Gastroesophageal sphincter (tissue), 4 donors: ENCODE measurements around the gene RAD51B. TPM values are rescaled to one million over a fixed set of nuclear protein-coding genes. Genes with fewer than 3 reads are reported as not detected.
A peak's percentile ranks its signal among the peaks of the same experiment; 100 is the strongest.
"Not testable (repeated sequence)": the region's sequence is repeated elsewhere in the genome, so short reads cannot be mapped to it uniquely, and the experiment has no call there.

ENCODE experiments used
- ATAC-seq: fragments of 150-250 bp; one replicate; pipeline ENCODE4 v1.9.1; 2016; ENCODE audit warnings: mild to moderate bottlenecking, moderate library complexity
- H3K27ac ChIP-seq, 4 donors: fragments of 200-600 bp; sonication (generic) in 3 of 4; 1 replicate in 3 of 4; 2 replicates in 1 of 4; pipeline ENCODE4 v1.5.1; 2016 to 2019
- H3K27me3 ChIP-seq: fragments of 200-600 bp; sonication (generic); one replicate; pipeline ENCODE4 v1.5.1; 2019
- H3K36me3 ChIP-seq, 2 donors: fragments of 200-600 bp; sonication (generic); one replicate each; pipeline ENCODE4 v1.5.1; 2019; ENCODE audit warnings: control low read depth in 1 of 2
- H3K4me1 ChIP-seq, 3 donors: fragments of 200-600 bp; sonication (generic); 1 replicate in 2 of 3; 2 replicates in 1 of 3; pipeline ENCODE4 v1.5.1; 2016 to 2019; ENCODE audit warnings: control low read depth in 2 of 3
- H3K4me3 ChIP-seq, 2 donors: fragments of 200-600 bp; sonication (generic); one replicate each; pipeline ENCODE4 v1.5.1; 2019; ENCODE audit warnings: mild to moderate bottlenecking in 1 of 2, moderate library complexity in 1 of 2
- H3K9me3 ChIP-seq, 3 donors: fragments of 200-600 bp; sonication (generic); one replicate each; pipeline ENCODE4 v1.5.1; 2017 to 2019; ENCODE audit warnings: control low read depth in 2 of 3
- EP300 ChIP-seq: sonication (generic); formaldehyde crosslinking; IDR thresholded peaks from one replicate; pipeline ENCODE4 v1.6.1; 2017; ENCODE audit warnings: antibody characterized with exemption, mild to moderate bottlenecking
- POLR2A ChIP-seq, 2 donors: fragments of 450-650 bp; IDR thresholded peaks; one replicate each; pipeline ENCODE4 v1.6.1; 2017; ENCODE audit warnings: antibody characterized with exemption in 2 of 2, mild to moderate bottlenecking in 2 of 2, moderate library complexity in 1 of 2
- POLR2AphosphoS5 ChIP-seq: sonication (generic); formaldehyde crosslinking; IDR thresholded peaks from one replicate; pipeline ENCODE4 v1.6.1; 2017; ENCODE audit warnings: antibody characterized with exemption
- WGBS, 2 donors: methylation state at CpG; one replicate each; pipeline ENCODE4 v1.1.5; 2018; ENCODE audit warnings: low coverage in 1 of 2; 5-methylcytosine and 5-hydroxymethylcytosine counted together
- total RNA-seq, 4 donors: library from RNA; depleted of rRNA; stranded (reverse); fragments of >200 nt; gene quantifications; one replicate each; pipeline ENCODE4 v1.1.0, GENCODE V29; 2016
- TF ChIP-seq, protein P1 (sequence below), 4 experiments: fragments of 200-600 bp in 2 of 4; fragments of 450-650 bp in 2 of 4; sonication (generic) in 1 of 4; IDR thresholded peaks; one replicate each; pipeline ENCODE4 v1.5.1; 2017 to 2019; ENCODE audit warnings: antibody characterized with exemption in 4 of 4, mild to moderate bottlenecking in 2 of 4, moderate library complexity in 2 of 4

Gene RAD51B
- total RNA-seq, 4 donors from 2014 or later, result 5.1 to 7.0 (median 6.0) TPM

DNA sequence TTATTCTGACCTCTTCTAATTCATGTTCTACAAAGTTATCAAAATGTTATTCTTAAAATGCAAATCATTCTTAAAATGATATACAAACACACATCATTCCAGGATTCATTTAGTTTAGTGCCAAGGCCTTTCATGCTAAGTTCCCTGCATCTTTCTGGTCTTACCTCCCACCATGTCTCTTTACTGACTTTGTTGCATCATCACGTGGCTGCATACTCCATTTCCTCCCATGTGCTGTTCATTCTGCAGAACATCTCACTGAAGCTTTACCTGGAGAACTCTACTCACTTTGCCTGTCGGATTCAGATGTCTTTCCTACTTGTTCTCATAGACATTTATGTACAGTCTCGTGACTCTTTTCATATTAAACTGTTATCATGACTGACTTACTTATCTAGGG is 278.1 kb downstream of the RAD51B start:
- H3K27ac ChIP-seq, result no peak overlapping the region
- no peaks in the 10 kb centered on the region for H3K27me3 ChIP-seq
- no peak overlapping the region for H3K4me3 ChIP-seq
- no peaks in the 10 kb centered on the region for H3K36me3 ChIP-seq
- ATAC-seq, result no peak
- WGBS, 2 donors, result 88 to 100% methylated on average over 1 to 3 of the region's 3 CpGs
- TF ChIP-seq POLR2AphosphoS5, result no peak
- no peak for TF ChIP-seq EP300
- TF ChIP-seq POLR2A (IDR thresholded peaks at IDR 0.05), result no peak
- TF ChIP-seq, protein P1, sequence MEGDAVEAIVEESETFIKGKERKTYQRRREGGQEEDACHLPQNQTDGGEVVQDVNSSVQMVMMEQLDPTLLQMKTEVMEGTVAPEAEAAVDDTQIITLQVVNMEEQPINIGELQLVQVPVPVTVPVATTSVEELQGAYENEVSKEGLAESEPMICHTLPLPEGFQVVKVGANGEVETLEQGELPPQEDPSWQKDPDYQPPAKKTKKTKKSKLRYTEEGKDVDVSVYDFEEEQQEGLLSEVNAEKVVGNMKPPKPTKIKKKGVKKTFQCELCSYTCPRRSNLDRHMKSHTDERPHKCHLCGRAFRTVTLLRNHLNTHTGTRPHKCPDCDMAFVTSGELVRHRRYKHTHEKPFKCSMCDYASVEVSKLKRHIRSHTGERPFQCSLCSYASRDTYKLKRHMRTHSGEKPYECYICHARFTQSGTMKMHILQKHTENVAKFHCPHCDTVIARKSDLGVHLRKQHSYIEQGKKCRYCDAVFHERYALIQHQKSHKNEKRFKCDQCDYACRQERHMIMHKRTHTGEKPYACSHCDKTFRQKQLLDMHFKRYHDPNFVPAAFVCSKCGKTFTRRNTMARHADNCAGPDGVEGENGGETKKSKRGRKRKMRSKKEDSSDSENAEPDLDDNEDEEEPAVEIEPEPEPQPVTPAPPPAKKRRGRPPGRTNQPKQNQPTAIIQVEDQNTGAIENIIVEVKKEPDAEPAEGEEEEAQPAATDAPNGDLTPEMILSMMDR (IDR thresholded peaks at IDR 0.05), result no peak
- H3K4me1 ChIP-seq, result peaks cover 0 to 43% (median 6%) of the 10 kb centered on the region in 3 donors
- peaks cover 0 to 13% (median 0%) of the 10 kb centered on the region in 3 donors for H3K9me3 ChIP-seq

DNA sequence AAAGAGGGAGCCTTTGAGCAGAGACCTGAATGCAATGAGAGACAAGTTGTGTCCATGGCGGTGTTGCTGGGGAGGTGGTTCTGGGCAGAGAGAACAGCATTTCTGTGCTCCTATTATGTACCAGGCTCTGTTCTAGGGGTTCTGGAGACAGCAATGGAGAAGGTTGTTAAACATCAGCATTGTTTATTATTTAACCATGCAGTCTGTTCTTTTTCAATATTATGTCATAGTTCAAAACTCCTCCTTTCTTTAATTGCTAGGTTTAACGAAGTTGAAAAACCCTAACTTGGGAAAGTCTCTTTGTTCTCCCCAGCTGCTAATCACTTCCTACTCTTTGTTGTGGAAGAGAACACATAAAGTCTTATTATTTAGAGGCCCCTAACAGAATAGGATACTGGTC is 279.3 kb downstream of the RAD51B start:
- ATAC-seq, result no peak
- Histone ChIP-seq H3K27me3 (no peaks in the 10 kb centered on the region), H3K36me3 (no peaks in the 10 kb centered on the region), H3K9me3 (peaks cover 0 to 13% (median 0%) of the 10 kb centered on the region in 3 donors), H3K4me1 (peaks cover 0 to 49% (median 9%) of the 10 kb centered on the region in 3 donors), H3K4me3 (no peak overlapping the region), H3K27ac (peak overlapping the region; percentile 58 to 77 (median 68))
- WGBS, 2 donors, result 63 to 70% methylated on average over 2 of the region's 2 CpGs
- no peak for TF ChIP-seq POLR2AphosphoS5
- TF ChIP-seq POLR2A (IDR thresholded peaks at IDR 0.05), result no peak
- no peak for TF ChIP-seq EP300
- TF ChIP-seq, protein P1 (IDR thresholded peaks at IDR 0.05), result no peak

DNA sequence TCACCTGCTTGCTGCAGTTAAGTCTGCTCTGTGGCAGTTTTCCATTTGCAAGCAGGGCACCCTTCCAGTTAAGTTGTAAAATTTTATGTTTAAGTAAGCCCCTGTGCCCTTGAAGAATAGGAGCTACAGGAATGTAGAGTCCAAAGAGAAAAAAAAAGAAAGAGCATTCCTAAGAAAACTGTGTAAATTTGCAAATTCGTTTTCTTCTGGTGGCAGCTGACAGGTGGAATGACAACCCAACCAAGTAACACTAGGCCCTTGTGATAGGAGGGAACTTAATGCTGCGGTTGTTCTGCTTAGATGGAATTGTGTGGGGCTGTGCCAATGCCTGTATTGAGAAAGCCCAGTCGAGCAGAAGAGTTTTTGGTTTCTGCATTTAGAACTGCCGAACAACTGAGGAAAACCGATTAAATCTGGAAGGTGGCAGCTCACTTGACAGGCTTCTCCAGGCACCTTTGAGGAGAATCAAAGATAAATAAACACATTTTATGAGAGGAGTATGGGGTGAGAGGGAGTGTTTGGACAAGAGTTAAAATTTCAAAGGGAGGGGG is 280.0 kb downstream of the RAD51B start:
- no peak for TF ChIP-seq EP300
- TF ChIP-seq, protein P1 (IDR thresholded peaks at IDR 0.05), result no peak
- no peak for TF ChIP-seq POLR2AphosphoS5
- no peak for TF ChIP-seq POLR2A (IDR thresholded peaks at IDR 0.05)

DNA sequence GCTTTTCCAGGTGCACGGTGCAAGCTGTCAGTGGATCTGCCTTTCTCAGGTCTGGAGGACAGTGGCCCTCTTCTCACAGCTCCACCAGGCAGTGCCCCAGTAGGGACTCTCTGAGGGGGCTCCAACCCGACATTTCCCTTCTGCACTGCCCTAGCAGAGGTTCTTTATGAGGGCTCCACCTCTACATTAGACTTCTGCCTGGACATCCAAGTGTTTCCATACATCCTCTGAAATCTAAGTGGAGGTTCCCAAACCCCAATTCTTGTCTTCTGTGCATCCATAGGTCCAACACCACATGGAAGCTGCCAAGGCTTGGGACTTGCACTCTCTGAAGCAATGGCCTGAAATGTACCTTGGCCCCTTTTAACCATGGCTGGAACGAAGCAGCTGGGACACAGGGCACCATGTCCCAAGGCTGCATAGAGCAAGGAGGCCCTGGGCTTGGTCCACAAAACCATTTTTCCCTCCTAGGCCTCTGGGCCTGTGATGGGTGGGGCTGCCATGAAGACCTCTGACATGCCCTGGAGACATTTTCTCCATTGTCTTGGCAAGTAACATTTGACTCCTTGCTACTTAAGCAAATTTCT is 282.2 kb downstream of the RAD51B start:
- H3K27me3 ChIP-seq, H3K27ac ChIP-seq, ATAC-seq, H3K36me3 ChIP-seq, H3K4me3 ChIP-seq: not testable (repeated sequence)
- Histone ChIP-seq H3K9me3 (peaks cover 0 to 13% (median 0%) of the 10 kb centered on the region in 3 donors), H3K4me1 (peaks cover 0 to 54% (median 14%) of the 10 kb centered on the region in 3 donors)
- WGBS, 2 donors, result 79% methylated on average over 2 of the region's 3 CpGs; no CpG with 5 or more reads in 1 of the 2 donors

More for the DNA sequence above, 280.0 kb downstream of the RAD51B start:
- Histone ChIP-seq H3K9me3 (peaks cover 0 to 13% (median 0%) of the 10 kb centered on the region in 3 donors), H3K27me3 (no peaks in the 10 kb centered on the region), H3K4me3 (no peak overlapping the region), H3K27ac (peak overlapping the region; percentile 58 to 77 (median 68)), H3K4me1 (peaks cover 0 to 55% (median 13%) of the 10 kb centered on the region in 3 donors), H3K36me3 (no peaks in the 10 kb centered on the region)
- 23 to 64% methylated on average over 2 to 5 of the region's 5 CpGs for WGBS, 2 donors
- peak; percentile 76 for ATAC-seq

DNA sequence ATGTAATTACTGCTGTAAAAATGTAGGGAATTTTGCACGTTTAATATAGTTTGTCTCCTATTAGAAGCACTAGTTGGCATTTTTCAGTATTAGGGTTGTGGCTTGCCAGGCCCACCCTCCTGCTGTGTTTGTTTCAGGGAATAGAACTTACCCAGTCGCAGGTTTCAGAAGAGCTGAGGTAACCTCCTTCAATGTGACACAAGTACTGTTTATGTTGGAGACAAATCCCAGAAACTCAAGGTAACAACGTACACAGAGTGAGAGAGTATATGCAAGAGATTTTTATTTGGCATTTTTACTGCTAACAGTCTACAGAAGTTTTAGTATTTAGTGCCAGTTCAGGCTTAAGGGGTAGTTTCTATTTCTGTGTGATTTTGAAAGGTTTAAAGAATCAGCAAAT is 284.3 kb downstream of the RAD51B start:
- H3K4me1 ChIP-seq, result peaks cover 0 to 42% (median 14%) of the 10 kb centered on the region in 3 donors
- H3K36me3 ChIP-seq, result no peaks in the 10 kb centered on the region
- 27 to 46% methylated on average over 2 to 3 of the region's 3 CpGs for WGBS, 2 donors
- peak; percentile 60 for TF ChIP-seq POLR2AphosphoS5
- TF ChIP-seq, protein P1 (IDR thresholded peaks at IDR 0.05), result no peak
- peak overlapping the region; percentile 40 to 70 (median 68) for H3K27ac ChIP-seq
- H3K9me3 ChIP-seq, result peaks cover 0 to 13% (median 0%) of the 10 kb centered on the region in 3 donors
- ATAC-seq, result no peak
- H3K27me3 ChIP-seq, result no peaks in the 10 kb centered on the region
- no peak overlapping the region for H3K4me3 ChIP-seq
